Pancreas (tissue), 10 donors: ENCODE results near the gene CMYA5. TPM values are rescaled to one million over a fixed set of nuclear protein-coding genes. Genes with fewer than 3 reads are reported as not detected.
"Not testable (repeated sequence)": the region's sequence is repeated elsewhere in the genome, so short reads cannot be mapped to it uniquely, and the experiment has no call there.

Source experiments
- ATAC-seq, 4 donors: fragments of 200-7000 bp; cut with Tn5 transposase; one replicate each; pipeline versions ENCODE4 v1.8.0 to v1.9.1; 2020; ENCODE audit warnings: mild to moderate bottlenecking in 4 of 4, moderate library complexity in 4 of 4
- DNase-seq, 6 donors: peaks; one replicate each; pipeline ENCODE4 v3.0.0-alpha.2; 2020
- FAIRE-seq: peaks from 2 replicates; lab custom pipeline; 2012; peaks lifted over from hg19 to GRCh38; lab: Jason Lieb, UNC
- H3K27ac ChIP-seq, 4 donors: fragments of 200-600 bp; sonication (generic); 1 replicate in 3 of 4; 2 replicates in 1 of 4; pipeline versions ENCODE4 v1.5.0 to v1.8.0; 2020
- H3K27me3 ChIP-seq, 4 donors: fragments of 200-600 bp; one replicate each; pipeline ENCODE4 v1.8.0; 2021
- H3K36me3 ChIP-seq, 3 donors: fragments of 200-600 bp; sonication (generic) in 1 of 3; one replicate each; pipeline versions ENCODE4 v1.5.0 to v1.8.0; 2020 to 2021
- H3K4me1 ChIP-seq, 3 donors: fragments of 200-600 bp; one replicate each; pipeline ENCODE4 v1.8.0; 2021
- H3K4me3 ChIP-seq, 4 donors: fragments of 200-600 bp; sonication (generic) in 2 of 4; one replicate each; pipeline versions ENCODE4 v1.5.0 to v1.8.0; 2020 to 2021
- H3K9me3 ChIP-seq, 4 donors: fragments of 200-600 bp; one replicate each; pipeline ENCODE4 v1.8.0; 2021
- WGBS, 2 donors: extraction: QIAGEN DNeasy Blood & Tissue Kit; methylation state at CpG; one replicate each; pipeline ENCODE4 v1.1.7; 2013; 5-methylcytosine and 5-hydroxymethylcytosine counted together
- intact Hi-C, 3 donors: fragments of 100-400 bp; cut with DNase I; formaldehyde crosslinking; loops; one replicate each; pipeline versions ENCODE4 v1.11.1 to v1.14.2; 2022
- polyA plus RNA-seq, 2 donors: library from polyadenylated mRNA; stranded (reverse); fragments of 200-250 nt; gene quantifications; one replicate each; pipeline ENCODE4 v1.2.3, GENCODE V29; 2013
- total RNA-seq, 6 donors: library from RNA; stranded (reverse); fragmentation: NEBNext Ultra II Directional in 4 of 6; extraction: Animal tissue kit (Norgen Biotek cat#: 25700) in 4 of 6; gene quantifications; one replicate each; pipeline versions ENCODE4 v1.2.1 to v1.2.4, GENCODE V29; 2021 to 2023
- TF ChIP-seq, protein P1 (sequence below), 4 donors: fragments of 200-600 bp; sonication (generic) in 3 of 4; IDR thresholded peaks; one replicate each; pipeline versions ENCODE4 v1.5.0 to v1.8.0; 2021; ENCODE audit warnings: antibody characterized with exemption in 4 of 4
- donor health status: healthy with polysubstance abuse.
- donor health status: DM: no; HTN: no; CAD: no; lungs with moderate emphysema.
- donor health status: DM: no; HTN: no; CAD: no.
- donor health status: control.
- donor health status: control.
- donor health status: Bipolar disorder and iron deficiency.
- donor health status: DM: yes; HTN: yes; CAD: no.
- donor health status: DM: no; HTN: no; CAD: no.
- donor health status: DM: no; HTN: no; CAD: no.
- donor health status: DM: yes; HTN: yes; CAD: no.

The CMYA5 gene
- total and polyA plus RNA-seq, 8 donors = 0.09 to 0.84 (median 0.39) TPM

DNA sequence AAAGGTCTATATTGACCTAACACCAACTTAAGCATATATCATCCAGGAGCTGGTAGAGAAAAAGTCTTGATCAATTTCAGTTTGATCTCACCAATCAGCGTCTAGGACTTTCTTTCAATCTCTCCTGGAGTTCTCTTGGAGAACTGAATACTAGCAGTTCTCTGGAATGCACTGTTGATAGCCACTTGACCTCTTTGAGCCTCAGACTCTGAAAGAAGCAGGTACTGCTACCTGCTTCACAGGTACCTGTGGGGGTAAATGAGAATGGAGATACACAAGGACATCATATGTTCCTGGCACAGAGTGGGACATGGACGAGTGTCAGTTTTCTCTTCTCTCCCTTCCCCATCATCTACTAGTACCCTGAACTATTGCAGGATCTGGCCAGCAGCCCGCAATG is 16.0 kb downstream of the CMYA5 start:
- 79 to 88% methylated on average over 3 of the region's 3 CpGs for WGBS, 2 donors
- Histone ChIP-seq H3K27me3 (no peaks in the 10 kb centered on the region), H3K27ac (no peak overlapping the region), H3K9me3 (no peaks in the 10 kb centered on the region), H3K4me3 (no peak overlapping the region), H3K4me1 (no peaks in the 10 kb centered on the region), H3K36me3 (no peaks in the 10 kb centered on the region)
- FAIRE-seq = no peak
- intact Hi-C loops = loop anchor here in 1 of 3 donors (10.0 kb wide), 1 partner anchor 149 kb away; no protein-coding TSS in a partner anchor
- ATAC-seq = no peak
- TF ChIP-seq, protein P1, sequence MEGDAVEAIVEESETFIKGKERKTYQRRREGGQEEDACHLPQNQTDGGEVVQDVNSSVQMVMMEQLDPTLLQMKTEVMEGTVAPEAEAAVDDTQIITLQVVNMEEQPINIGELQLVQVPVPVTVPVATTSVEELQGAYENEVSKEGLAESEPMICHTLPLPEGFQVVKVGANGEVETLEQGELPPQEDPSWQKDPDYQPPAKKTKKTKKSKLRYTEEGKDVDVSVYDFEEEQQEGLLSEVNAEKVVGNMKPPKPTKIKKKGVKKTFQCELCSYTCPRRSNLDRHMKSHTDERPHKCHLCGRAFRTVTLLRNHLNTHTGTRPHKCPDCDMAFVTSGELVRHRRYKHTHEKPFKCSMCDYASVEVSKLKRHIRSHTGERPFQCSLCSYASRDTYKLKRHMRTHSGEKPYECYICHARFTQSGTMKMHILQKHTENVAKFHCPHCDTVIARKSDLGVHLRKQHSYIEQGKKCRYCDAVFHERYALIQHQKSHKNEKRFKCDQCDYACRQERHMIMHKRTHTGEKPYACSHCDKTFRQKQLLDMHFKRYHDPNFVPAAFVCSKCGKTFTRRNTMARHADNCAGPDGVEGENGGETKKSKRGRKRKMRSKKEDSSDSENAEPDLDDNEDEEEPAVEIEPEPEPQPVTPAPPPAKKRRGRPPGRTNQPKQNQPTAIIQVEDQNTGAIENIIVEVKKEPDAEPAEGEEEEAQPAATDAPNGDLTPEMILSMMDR (IDR thresholded peaks at IDR 0.05) = no peak
- DNase-seq = no peak

DNA sequence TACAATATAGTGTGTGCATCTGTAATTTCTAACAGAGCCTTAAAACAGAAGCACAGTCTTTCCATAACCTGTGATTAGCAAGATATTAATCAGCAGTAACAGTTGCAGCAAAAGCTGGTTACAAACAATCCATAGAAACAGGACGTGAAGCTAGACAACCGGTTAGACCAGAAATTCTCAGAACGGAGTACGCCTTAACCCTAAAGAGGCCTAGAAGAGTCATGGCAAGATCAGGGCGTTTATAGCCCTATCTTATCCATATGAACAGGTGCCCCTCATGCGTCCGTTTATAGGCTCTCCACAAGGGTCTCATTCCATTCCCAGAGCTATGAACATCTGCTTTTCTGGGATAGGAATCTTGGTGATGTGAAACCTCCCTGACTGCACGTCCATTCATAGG is 16.7 kb downstream of the CMYA5 start:
- ATAC-seq, H3K4me1 ChIP-seq, H3K9me3 ChIP-seq, H3K36me3 ChIP-seq, H3K27me3 ChIP-seq, FAIRE-seq, DNase-seq, H3K4me3 ChIP-seq, H3K27ac ChIP-seq: not testable (repeated sequence)
- intact Hi-C loops = loop anchor here in 1 of 3 donors (10.0 kb wide), 1 partner anchor 148 kb away; no protein-coding TSS in a partner anchor
- 64 to 68% methylated on average over 8 of the region's 8 CpGs for WGBS, 2 donors

DNA sequence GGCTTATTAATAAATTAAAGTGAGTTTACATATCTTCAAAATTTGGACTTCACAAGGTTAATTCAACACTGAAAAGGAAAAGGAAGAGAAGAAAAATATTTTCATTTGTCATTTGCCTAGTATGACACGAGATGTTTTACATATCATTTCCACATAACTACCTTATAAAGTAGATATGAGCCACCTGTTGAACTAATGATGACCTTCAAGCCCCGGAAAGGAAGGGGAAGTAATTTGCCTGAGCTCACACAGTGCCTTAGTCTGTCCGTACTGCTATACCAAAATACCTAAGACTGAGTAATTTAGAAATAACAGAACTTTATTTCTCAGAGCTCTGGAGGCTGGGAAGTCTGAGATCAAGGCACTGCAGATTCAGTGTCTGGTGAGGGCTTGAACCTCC is 17.9 kb downstream of the CMYA5 start:
- intact Hi-C loops = loop anchor here in 1 of 3 donors (10.0 kb wide), 1 partner anchor 147 kb away; no protein-coding TSS in a partner anchor

DNA sequence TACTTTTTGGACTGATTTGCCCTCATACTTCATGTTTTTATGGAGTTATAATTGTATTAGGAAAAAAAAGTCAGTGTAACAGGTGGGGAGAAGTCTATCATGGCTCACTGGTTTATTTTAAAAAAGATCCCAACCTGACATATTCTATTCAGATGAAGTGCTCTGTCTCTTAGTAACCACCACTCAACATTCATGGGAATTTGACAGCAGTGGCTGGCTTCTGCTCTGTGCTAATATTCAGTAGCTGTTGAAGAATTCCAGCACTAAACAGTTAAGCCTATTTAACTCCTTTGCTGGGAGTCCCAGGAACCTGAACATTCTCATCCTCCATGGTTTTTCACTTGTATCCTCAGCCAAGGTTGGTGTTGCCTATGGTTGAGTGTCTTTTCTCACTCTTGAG is 23.1 kb downstream of the CMYA5 start:
- H3K4me1 ChIP-seq = no peaks in the 10 kb centered on the region
- no peaks in the 10 kb centered on the region for H3K9me3 ChIP-seq
- intact Hi-C loops = no loop called here
- ATAC-seq = no peak
- H3K27me3 ChIP-seq = no peaks in the 10 kb centered on the region
- DNase-seq = no peak
- TF ChIP-seq, protein P1 (IDR thresholded peaks at IDR 0.05) = no peak
- H3K27ac ChIP-seq = no peak overlapping the region
- H3K4me3 ChIP-seq = no peak overlapping the region
- H3K36me3 ChIP-seq = no peaks in the 10 kb centered on the region
- no peak for FAIRE-seq

More for the DNA sequence above, 17.9 kb downstream of the CMYA5 start:
- H3K4me1 ChIP-seq = no peaks in the 10 kb centered on the region
- 46 to 49% methylated on average over 3 of the region's 3 CpGs for WGBS, 2 donors
- TF ChIP-seq, protein P1 (IDR thresholded peaks at IDR 0.05) = no peak
- H3K4me3 ChIP-seq = no peak overlapping the region
- no peaks in the 10 kb centered on the region for H3K36me3 ChIP-seq
- H3K27me3 ChIP-seq = no peaks in the 10 kb centered on the region
- no peak for ATAC-seq
- H3K9me3 ChIP-seq = no peaks in the 10 kb centered on the region
- no peak for FAIRE-seq
- no peak for DNase-seq
- H3K27ac ChIP-seq = no peak overlapping the region

DNA sequence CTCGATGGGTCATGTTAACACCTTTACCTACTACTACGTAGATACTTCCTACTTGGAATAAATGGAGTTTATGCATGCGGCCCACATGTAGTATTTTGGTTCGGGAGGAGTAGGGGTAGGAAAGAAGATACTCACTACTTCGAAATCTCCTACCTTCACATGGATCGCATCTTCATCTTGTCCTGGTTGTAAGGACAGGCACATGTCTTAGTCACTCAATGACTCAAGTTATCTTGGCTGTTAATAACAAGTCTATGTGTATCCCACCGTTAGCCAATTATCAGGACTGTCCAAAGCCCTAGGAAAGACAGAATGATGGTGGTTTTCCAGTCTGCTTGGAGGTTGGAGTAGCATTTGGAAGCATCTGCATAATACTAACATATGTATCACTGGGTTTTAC is 24.1 kb downstream of the CMYA5 start:
- intact Hi-C loops = no loop called here
- H3K27me3 ChIP-seq = no peaks in the 10 kb centered on the region
- H3K36me3 ChIP-seq = no peaks in the 10 kb centered on the region
- no peak for ATAC-seq
- no peak for DNase-seq
- WGBS, 2 donors = 89 to 93% methylated on average over 7 of the region's 7 CpGs
- no peak overlapping the region for H3K27ac ChIP-seq
- H3K4me3 ChIP-seq = no peak overlapping the region
- H3K9me3 ChIP-seq = no peaks in the 10 kb centered on the region
- TF ChIP-seq, protein P1 (IDR thresholded peaks at IDR 0.05) = no peak
- FAIRE-seq = no peak
- H3K4me1 ChIP-seq = no peaks in the 10 kb centered on the region
